ENCODE data around the gene MYO9A. TPM values are rescaled to one million over a fixed set of nuclear protein-coding genes. Genes with fewer than 3 reads are reported as not detected.

MYO9A gene
- total and polyA plus RNA-seq, 11 donors: 3.2 to 33.9 (median 29.9) TPM

DNA sequence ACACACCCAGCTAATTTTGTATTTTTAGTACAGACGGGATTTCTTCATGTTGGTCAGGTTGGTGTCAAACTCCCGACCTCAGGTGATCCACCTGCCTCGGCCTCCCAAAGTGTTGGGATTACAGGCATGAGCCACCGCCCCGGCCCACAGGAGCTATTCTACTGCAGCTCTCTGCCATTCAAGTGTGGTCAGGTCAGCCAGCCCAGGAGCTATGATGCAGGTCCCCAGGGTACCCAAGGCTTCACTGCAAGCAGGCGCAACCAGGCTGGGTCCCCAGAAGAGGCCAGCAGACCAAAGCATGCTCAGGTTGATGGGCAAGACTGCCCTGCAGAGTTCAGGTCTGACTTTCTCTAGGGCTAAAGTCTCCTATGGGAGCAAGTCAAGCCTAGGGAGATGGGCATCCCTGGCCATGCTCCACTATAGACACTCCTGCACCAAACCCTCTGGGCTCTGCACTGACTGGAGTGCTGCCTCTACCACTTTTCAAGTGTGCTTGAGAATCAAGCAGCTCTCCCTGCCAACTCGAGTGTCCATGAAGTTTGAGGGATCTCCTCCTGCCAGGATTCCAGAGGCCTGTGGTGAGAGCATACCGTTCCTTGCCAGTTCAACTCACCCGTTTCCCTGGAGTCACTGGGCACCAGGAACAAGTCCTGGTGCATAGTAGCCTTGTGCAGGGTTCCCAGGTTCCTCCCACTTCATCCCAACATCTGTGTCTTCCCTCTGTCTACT is 30.9 kb downstream of the MYO9A start:
- no peaks in the 10 kb centered on the region for H3K36me3 ChIP-seq
- WGBS, 4 donors: 88 to 96% (median 90%) methylated on average over 8 to 9 of the region's 9 CpGs
- TF ChIP-seq POLR2A (IDR thresholded peaks at IDR 0.05): no peak
- TF ChIP-seq, protein P1, sequence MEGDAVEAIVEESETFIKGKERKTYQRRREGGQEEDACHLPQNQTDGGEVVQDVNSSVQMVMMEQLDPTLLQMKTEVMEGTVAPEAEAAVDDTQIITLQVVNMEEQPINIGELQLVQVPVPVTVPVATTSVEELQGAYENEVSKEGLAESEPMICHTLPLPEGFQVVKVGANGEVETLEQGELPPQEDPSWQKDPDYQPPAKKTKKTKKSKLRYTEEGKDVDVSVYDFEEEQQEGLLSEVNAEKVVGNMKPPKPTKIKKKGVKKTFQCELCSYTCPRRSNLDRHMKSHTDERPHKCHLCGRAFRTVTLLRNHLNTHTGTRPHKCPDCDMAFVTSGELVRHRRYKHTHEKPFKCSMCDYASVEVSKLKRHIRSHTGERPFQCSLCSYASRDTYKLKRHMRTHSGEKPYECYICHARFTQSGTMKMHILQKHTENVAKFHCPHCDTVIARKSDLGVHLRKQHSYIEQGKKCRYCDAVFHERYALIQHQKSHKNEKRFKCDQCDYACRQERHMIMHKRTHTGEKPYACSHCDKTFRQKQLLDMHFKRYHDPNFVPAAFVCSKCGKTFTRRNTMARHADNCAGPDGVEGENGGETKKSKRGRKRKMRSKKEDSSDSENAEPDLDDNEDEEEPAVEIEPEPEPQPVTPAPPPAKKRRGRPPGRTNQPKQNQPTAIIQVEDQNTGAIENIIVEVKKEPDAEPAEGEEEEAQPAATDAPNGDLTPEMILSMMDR (IDR thresholded peaks at IDR 0.05): no peak
- H3K9me3 ChIP-seq: peaks cover 0 to 4% (median 0%) of the 10 kb centered on the region in 12 donors
- H3K27me3 ChIP-seq: no peaks in the 10 kb centered on the region
- DNase-seq (no peak), ATAC-seq (no peak)
- intact Hi-C loops (cut with DNase I): no loop called here
- no peak overlapping the region for H3K27ac ChIP-seq
- H3K4me1 ChIP-seq: peaks cover 0 to 12% (median 0%) of the 10 kb centered on the region in 12 donors
- no peak overlapping the region for H3K4me3 ChIP-seq

GRCh38 chr15:72086010-72086697 is 31.8 kb downstream of the MYO9A start:
- H3K9me3 ChIP-seq: peaks cover 0 to 4% (median 0%) of the 10 kb centered on the region in 12 donors
- H3K36me3 ChIP-seq: no peaks in the 10 kb centered on the region
- H3K4me3 ChIP-seq: no peak overlapping the region
- peaks cover 0 to 12% (median 0%) of the 10 kb centered on the region in 12 donors for H3K4me1 ChIP-seq
- no peaks in the 10 kb centered on the region for H3K27me3 ChIP-seq
- WGBS, 4 donors: 86 to 94% (median 89%) methylated on average over 10 to 11 of the region's 11 CpGs
- ATAC-seq: peak; percentile 55 to 83 (median 78)
- TF ChIP-seq POLR2A (IDR thresholded peaks at IDR 0.05): no peak
- TF ChIP-seq, protein P1 (IDR thresholded peaks at IDR 0.05): no peak
- H3K27ac ChIP-seq: no peak overlapping the region
- intact Hi-C loops (cut with DNase I): no loop called here
- DNase-seq: peak in 3 of 5 donors; percentile 11 to 32 (median 23)

GRCh38 chr15:72082176-72082575 is 35.8 kb downstream of the MYO9A start:
- DNase-seq (no peak), ATAC-seq (no peak)
- no peaks in the 10 kb centered on the region for H3K36me3 ChIP-seq
- H3K4me3 ChIP-seq: no peak overlapping the region
- H3K4me1 ChIP-seq: peaks cover 0 to 12% (median 0%) of the 10 kb centered on the region in 12 donors
- intact Hi-C loops (cut with DNase I): no loop called here
- TF ChIP-seq, protein P1 (IDR thresholded peaks at IDR 0.05): no peak
- TF ChIP-seq POLR2A (IDR thresholded peaks at IDR 0.05): no peak
- H3K27ac ChIP-seq: no peak overlapping the region
- H3K27me3 ChIP-seq: no peaks in the 10 kb centered on the region
- 67 to 89% (median 81%) methylated on average over 1 of the region's 1 CpG for WGBS, 4 donors
- peaks cover 0 to 4% (median 0%) of the 10 kb centered on the region in 12 donors for H3K9me3 ChIP-seq

- intact Hi-C loops (cut with DNase I): no loop called here
- WGBS, 4 donors: 90 to 96% (median 93%) methylated on average over 6 of the region's 6 CpGs
- DNase-seq (no peak), ATAC-seq (no peak)
- no peak for TF ChIP-seq POLR2A (IDR thresholded peaks at IDR 0.05)
- TF ChIP-seq, protein P1 (IDR thresholded peaks at IDR 0.05): no peak
- H3K9me3 ChIP-seq: no peaks in the 10 kb centered on the region
- no peak overlapping the region for H3K27ac ChIP-seq
- H3K4me1 ChIP-seq: peaks cover 0 to 17% (median 0%) of the 10 kb centered on the region in 12 donors
- no peaks in the 10 kb centered on the region for H3K27me3 ChIP-seq
- H3K36me3 ChIP-seq: no peaks in the 10 kb centered on the region
- no peak overlapping the region for H3K4me3 ChIP-seq
These were observed 39.1 kb downstream of the MYO9A start for GRCh38 chr15:72078887-72079286.

All from heart left ventricle (tissue), 16 donors.